Measurements from ENCODE around the gene PROX1. TPM values are rescaled to one million over a fixed set of nuclear protein-coding genes. Genes with fewer than 3 reads are reported as not detected.

Gene PROX1
- total and polyA plus RNA-seq, 2 of the 4 experiments (the other 2 are of a cell fraction): under 0.01 to 0.02 TPM

DNA sequence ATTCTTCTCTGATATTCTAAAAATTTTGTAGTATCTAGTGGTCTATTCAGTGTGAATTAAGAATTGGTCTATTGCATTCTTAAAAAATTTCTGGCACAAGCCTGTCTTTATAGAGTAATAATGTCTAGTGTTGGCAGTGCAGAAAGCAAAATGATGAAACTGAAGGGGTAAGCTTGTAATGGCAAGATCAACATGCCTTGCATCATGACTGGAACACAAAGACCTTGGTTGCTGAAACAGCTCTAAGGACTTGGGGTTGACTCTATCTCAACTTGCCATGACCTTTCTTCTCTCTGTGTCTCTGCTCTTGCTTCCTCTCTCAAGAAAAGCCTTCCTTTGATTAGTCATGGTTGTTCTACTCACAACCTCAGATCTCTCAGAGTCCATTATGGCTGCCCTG, 46.8 kb upstream of the PROX1 start:
- Histone ChIP-seq H2BK20ac (ENCODE audit: low read depth, low read length) (no peak overlapping the region), H4K20me1 (ENCODE audit: insufficient read depth, low read length) (no peaks in the 10 kb centered on the region), H2BK5ac (ENCODE audit: low read depth, low read length, poor library complexity, severe bottlenecking) (no peak overlapping the region), H3K4me2 (ENCODE audit: low read depth, low read length) (no peak overlapping the region), H3K4me1 (ENCODE audit: control insufficient read depth, insufficient read depth, low read length) (no peaks in the 10 kb centered on the region), H3K79me1 (ENCODE audit: low read depth in 1 of 2, low read length in 2 of 2) (no peaks in the 10 kb centered on the region), H4K91ac (ENCODE audit: insufficient read depth, low read depth, low read length) (no peak overlapping the region), H3K9ac (ENCODE audit: low read depth, low read length) (no peak overlapping the region), H2BK15ac (ENCODE audit: low read depth, low read length) (no peak overlapping the region), H3K18ac (ENCODE audit: low read depth, low read length) (no peak overlapping the region), H3K14ac (replicated peaks; ENCODE audit: low read depth, low read length) (no peak overlapping the region), H4K5ac (ENCODE audit: low read depth, low read length) (no peak overlapping the region), H3K36me3 (ENCODE audit: control insufficient read depth, insufficient read depth, low read length) (no peaks in the 10 kb centered on the region), H3K27me3 (ENCODE audit: control insufficient read depth, insufficient read depth, low read length) (no peaks in the 10 kb centered on the region), H3K56ac (ENCODE audit: extremely low read depth, insufficient read depth, low read length) (no peak overlapping the region), H3K23ac (ENCODE audit: low read depth, low read length) (no peak overlapping the region), H2AFZ (replicated peaks; ENCODE audit: low read length, poor library complexity) (no peak overlapping the region), H4K8ac (ENCODE audit: low read depth in 2 of 2, low read length in 2 of 2) (no peak overlapping the region), H2AK9ac (replicated peaks; ENCODE audit: low read depth, low read length, poor library complexity) (no peak overlapping the region), H3K4me3 (ENCODE audit: insufficient read depth, low read depth, low read length) (no peak overlapping the region), H3K27ac (ENCODE audit: insufficient read depth, low read length) (no peak overlapping the region), H3K4ac (ENCODE audit: low read depth, low read length) (no peak overlapping the region), H2BK120ac (ENCODE audit: low read depth, low read length) (no peak overlapping the region), H3K9me1 (ENCODE audit: insufficient read depth, low read length) (no peaks in the 10 kb centered on the region), H3K9me3 (ENCODE audit: control insufficient read depth, insufficient read depth, low read length) (no peaks in the 10 kb centered on the region), H2AK5ac (ENCODE audit: low read depth, low read length) (no peak overlapping the region)
- intact Hi-C loops (cut with micrococcal nuclease): no loop called here
- ChIA-PET CTCF (no interaction called here), POLR2A (ENCODE audit: unreplicated experiment) (no interaction called here)
- dilution Hi-C loops (cut with HindIII; ENCODE audit: low sequenced_read_pairs, unreplicated experiment): no loop called here
- TF ChIP-seq SMC3 (IDR thresholded peaks at IDR 0.05; ENCODE audit: low read depth, low read length) (no peak), MAZ (IDR thresholded peaks at IDR 0.05; ENCODE audit: borderline replicate concordance, low read depth, low read length) (no peak), RFX5 (IDR thresholded peaks at IDR 0.05; ENCODE audit: low read depth, low read length) (no peak), BHLHE40 (IDR thresholded peaks at IDR 0.05; ENCODE audit: low read depth, low read length) (no peak), CEBPB (IDR thresholded peaks at IDR 0.05; ENCODE audit: low read depth, low read length) (no peak), NFE2L2 (IDR thresholded peaks at IDR 0.05; ENCODE audit: low read depth, low read length) (no peak), RCOR1 (IDR thresholded peaks at IDR 0.05; ENCODE audit: insufficient replicate concordance, low read length) (no peak), FOS (IDR thresholded peaks at IDR 0.05; ENCODE audit: low read depth, low read length) (no peak), MXI1 (IDR thresholded peaks at IDR 0.05; ENCODE audit: borderline replicate concordance, low read depth, low read length) (no peak), MAFK (IDR thresholded peaks at IDR 0.05; ENCODE audit: low read depth, low read length) (no peak), POLR2A (IDR thresholded peaks at IDR 0.05; ENCODE audit: low read depth, low read length) (no peak)
- TF ChIP-seq, protein P1, sequence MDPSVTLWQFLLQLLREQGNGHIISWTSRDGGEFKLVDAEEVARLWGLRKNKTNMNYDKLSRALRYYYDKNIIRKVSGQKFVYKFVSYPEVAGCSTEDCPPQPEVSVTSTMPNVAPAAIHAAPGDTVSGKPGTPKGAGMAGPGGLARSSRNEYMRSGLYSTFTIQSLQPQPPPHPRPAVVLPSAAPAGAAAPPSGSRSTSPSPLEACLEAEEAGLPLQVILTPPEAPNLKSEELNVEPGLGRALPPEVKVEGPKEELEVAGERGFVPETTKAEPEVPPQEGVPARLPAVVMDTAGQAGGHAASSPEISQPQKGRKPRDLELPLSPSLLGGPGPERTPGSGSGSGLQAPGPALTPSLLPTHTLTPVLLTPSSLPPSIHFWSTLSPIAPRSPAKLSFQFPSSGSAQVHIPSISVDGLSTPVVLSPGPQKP (IDR thresholded peaks at IDR 0.05; ENCODE audit: borderline replicate concordance, low read depth, low read length): no peak
- TF ChIP-seq, protein P2, sequence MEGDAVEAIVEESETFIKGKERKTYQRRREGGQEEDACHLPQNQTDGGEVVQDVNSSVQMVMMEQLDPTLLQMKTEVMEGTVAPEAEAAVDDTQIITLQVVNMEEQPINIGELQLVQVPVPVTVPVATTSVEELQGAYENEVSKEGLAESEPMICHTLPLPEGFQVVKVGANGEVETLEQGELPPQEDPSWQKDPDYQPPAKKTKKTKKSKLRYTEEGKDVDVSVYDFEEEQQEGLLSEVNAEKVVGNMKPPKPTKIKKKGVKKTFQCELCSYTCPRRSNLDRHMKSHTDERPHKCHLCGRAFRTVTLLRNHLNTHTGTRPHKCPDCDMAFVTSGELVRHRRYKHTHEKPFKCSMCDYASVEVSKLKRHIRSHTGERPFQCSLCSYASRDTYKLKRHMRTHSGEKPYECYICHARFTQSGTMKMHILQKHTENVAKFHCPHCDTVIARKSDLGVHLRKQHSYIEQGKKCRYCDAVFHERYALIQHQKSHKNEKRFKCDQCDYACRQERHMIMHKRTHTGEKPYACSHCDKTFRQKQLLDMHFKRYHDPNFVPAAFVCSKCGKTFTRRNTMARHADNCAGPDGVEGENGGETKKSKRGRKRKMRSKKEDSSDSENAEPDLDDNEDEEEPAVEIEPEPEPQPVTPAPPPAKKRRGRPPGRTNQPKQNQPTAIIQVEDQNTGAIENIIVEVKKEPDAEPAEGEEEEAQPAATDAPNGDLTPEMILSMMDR (conservative IDR thresholded peaks at IDR 0.05; ENCODE audit: low read depth, low read length): no peak
- TF ChIP-seq, protein P3, sequence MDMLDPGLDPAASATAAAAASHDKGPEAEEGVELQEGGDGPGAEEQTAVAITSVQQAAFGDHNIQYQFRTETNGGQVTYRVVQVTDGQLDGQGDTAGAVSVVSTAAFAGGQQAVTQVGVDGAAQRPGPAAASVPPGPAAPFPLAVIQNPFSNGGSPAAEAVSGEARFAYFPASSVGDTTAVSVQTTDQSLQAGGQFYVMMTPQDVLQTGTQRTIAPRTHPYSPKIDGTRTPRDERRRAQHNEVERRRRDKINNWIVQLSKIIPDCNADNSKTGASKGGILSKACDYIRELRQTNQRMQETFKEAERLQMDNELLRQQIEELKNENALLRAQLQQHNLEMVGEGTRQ (IDR thresholded peaks at IDR 0.05; ENCODE audit: low read depth, low read length): no peak
- in situ Hi-C loops (cut with MboI; ENCODE audit: low sequenced_read_pairs): no loop called here
- no TSS peak for BruUV-seq (replicated peaks)
- DNase-seq (no peak), ATAC-seq (ENCODE audit: low read depth) (no peak)

Data from IMR-90 (cell line).